CD4-positive, alpha-beta memory T cell (primary cell): ENCODE measurements around the gene EEFSEC. TPM values are rescaled to one million over a fixed set of nuclear protein-coding genes. Genes with fewer than 3 reads are reported as not detected.

ENCODE experiments used
- CTCF ChIA-PET: fragments of 350-600 bp; sonication (Branson Sonifier 250); formaldehyde crosslinking; loops from one replicate; lab custom pipeline; 2021; ENCODE audit warnings: inconsistent platforms; ENCODE audit not compliant: partially characterized antibody; lab: Charles Lee
- POLR2A ChIA-PET: fragments of 350-600 bp; sonication (Branson Sonifier 250); formaldehyde crosslinking; loops from one replicate; lab custom pipeline; 2021; ENCODE audit not compliant: partially characterized antibody; lab: Charles Lee
- DNase-seq, 5 donors: peaks; one replicate each; pipeline versions ENCODE4 v3.0.0 to v3.0.0-alpha.2; 2020 to 2022; ENCODE audit warnings: mixed read lengths in 1 of 5
- H3K27ac ChIP-seq: one replicate; pipeline ENCODE4 v1.7.0; 2013; ENCODE audit warnings: low read depth, low read length
- H3K27me3 ChIP-seq: 2 replicates; pipeline ENCODE4 v1.7.0; 2013; ENCODE audit warnings: mild to moderate bottlenecking, low read length, moderate library complexity; ENCODE audit not compliant: insufficient read depth
- H3K36me3 ChIP-seq: 2 replicates; pipeline ENCODE4 v1.7.0; 2013; ENCODE audit warnings: mild to moderate bottlenecking, low read length, moderate library complexity; ENCODE audit not compliant: insufficient read depth
- H3K4me1 ChIP-seq: 2 replicates; pipeline ENCODE4 v1.7.0; 2013; ENCODE audit warnings: mild to moderate bottlenecking, low read length, moderate library complexity; ENCODE audit not compliant: insufficient read depth
- H3K4me3 ChIP-seq, 2 donors: one replicate each; pipeline ENCODE4 v1.7.0; 2013; ENCODE audit warnings: low read length in 2 of 2, mild to moderate bottlenecking in 1 of 2
- H3K9me3 ChIP-seq, 2 donors: one replicate each; pipeline ENCODE4 v1.7.0; 2013; ENCODE audit warnings: low read length in 2 of 2, control low read depth in 1 of 2; ENCODE audit not compliant: control insufficient read depth in 1 of 2
- H3K27ac Mint-ChIP-seq, 7 donors: one replicate each; pipeline ENCODE4 v1.8.0; 2020 to 2021; ENCODE audit warnings: mixed read lengths in 7 of 7, mild to moderate bottlenecking in 6 of 7, inconsistent platforms in 3 of 7, moderate library complexity in 3 of 7
- H3K27me3 Mint-ChIP-seq, 2 donors: one replicate each; pipeline ENCODE4 v1.8.0; 2020 to 2021; ENCODE audit warnings: mixed read lengths in 2 of 2
- H3K36me3 Mint-ChIP-seq, 2 donors: one replicate each; pipeline ENCODE4 v1.8.0; 2020 to 2021; ENCODE audit warnings: mixed read lengths in 2 of 2, inconsistent platforms in 1 of 2, mild to moderate bottlenecking in 1 of 2
- H3K4me1 Mint-ChIP-seq, 4 donors: one replicate each; pipeline ENCODE4 v1.8.0; 2020 to 2021; ENCODE audit warnings: mixed read lengths in 4 of 4, mild to moderate bottlenecking in 1 of 4
- H3K4me3 Mint-ChIP-seq, 8 donors: one replicate each; pipeline ENCODE4 v1.8.0; 2020 to 2021; ENCODE audit warnings: mixed read lengths in 8 of 8, mild to moderate bottlenecking in 7 of 8, moderate library complexity in 6 of 8, inconsistent platforms in 3 of 8
- H3K9me3 Mint-ChIP-seq, 8 donors: one replicate each; pipeline ENCODE4 v1.8.0; 2020 to 2021; ENCODE audit warnings: mixed read lengths in 8 of 8, mild to moderate bottlenecking in 5 of 8, inconsistent platforms in 3 of 8, moderate library complexity in 1 of 8
- intact Hi-C: fragments of 100-400 bp; cut with micrococcal nuclease; formaldehyde crosslinking; loops from one replicate; pipeline ENCODE4 v1.15.1; 2023
- polyA plus RNA-seq, 2 donors: library from polyadenylated mRNA; unstranded; fragments of 300-500 nt; fragmentation: Illumina TruSeq; gene quantifications; one replicate each; pipeline ENCODE4 v1.2.3, GENCODE V29; 2021
- total RNA-seq, 2 experiments: library from RNA; stranded (reverse); gene quantifications; one replicate each; pipeline ENCODE4 v1.2.3, GENCODE V29; 2021

Gene EEFSEC
- total and polyA plus RNA-seq, 4 experiments from 2014 or later: 14.0 to 24.9 (median 17.1) TPM

- peak overlapping the region; percentile 47 to 94 (median 91) for H3K27ac Mint-ChIP-seq
- H3K36me3 Mint-ChIP-seq: peaks cover 5 to 10% of the 10 kb centered on the region in 2 donors
- peaks cover 3 to 6% of the 10 kb centered on the region in 2 donors for H3K27me3 Mint-ChIP-seq
- intact Hi-C loops: no loop called here
- Histone ChIP-seq H3K4me3 (no peak overlapping the region), H3K4me1 (peaks cover 20% of the 10 kb centered on the region), H3K27ac (no peak overlapping the region), H3K27me3 (no peaks in the 10 kb centered on the region), H3K9me3 (no peaks in the 10 kb centered on the region), H3K36me3 (no peaks in the 10 kb centered on the region)
- DNase-seq: peak in 4 of 5 donors; percentile 36 to 50 (median 47)
- peak overlapping the region in 7 of 8 donors; percentile 22 to 82 (median 63) for H3K4me3 Mint-ChIP-seq
- POLR2A ChIA-PET: interaction anchor here (1.0 kb wide), 1 partner anchor 147 kb away, joined by 3 read pairs; no protein-coding TSS in a partner anchor
- peaks cover 14 to 45% (median 19%) of the 10 kb centered on the region in 4 donors for H3K4me1 Mint-ChIP-seq
- H3K9me3 Mint-ChIP-seq: peaks cover 4 to 19% (median 15%) of the 10 kb centered on the region in 8 donors
- CTCF ChIA-PET: interaction anchor here (1.2 kb wide), 1 partner anchor 27 kb away, joined by 4 read pairs; no protein-coding TSS in a partner anchor
Measured at GRCh38 chr3:128448491-128448890, 295.2 kb downstream of the EEFSEC start.

GRCh38 chr3:128449111-128449638 is 295.9 kb downstream of the EEFSEC start:
- no peaks in the 10 kb centered on the region for H3K9me3 ChIP-seq
- Mint-ChIP-seq H3K9me3 (peaks cover 4 to 19% (median 15%) of the 10 kb centered on the region in 8 donors), H3K27ac (peak overlapping the region in 4 of 7 donors; percentile 88 to 93 (median 91)), H3K4me1 (peaks cover 13 to 45% (median 18%) of the 10 kb centered on the region in 4 donors), H3K36me3 (peaks cover 5 to 10% of the 10 kb centered on the region in 2 donors), H3K27me3 (peaks cover 1 to 8% of the 10 kb centered on the region in 2 donors), H3K4me3 (no peak overlapping the region)
- H3K27me3 ChIP-seq: no peaks in the 10 kb centered on the region
- peaks cover 20% of the 10 kb centered on the region for H3K4me1 ChIP-seq
- no peak overlapping the region for H3K4me3 ChIP-seq
- no peak for DNase-seq
- ChIA-PET CTCF (interaction anchor here (0.7 to 1.2 kb wide), 2 partner anchors 22 to 27 kb away, joined by 3 to 4 read pairs; no protein-coding TSS in a partner anchor), POLR2A (no interaction called here)
- H3K27ac ChIP-seq: no peak overlapping the region
- intact Hi-C loops: no loop called here
- H3K36me3 ChIP-seq: no peaks in the 10 kb centered on the region

- H3K27ac Mint-ChIP-seq: no peak overlapping the region
- intact Hi-C loops: no loop called here
- CTCF ChIA-PET: no interaction called here
- POLR2A ChIA-PET: no interaction called here
- H3K4me3 Mint-ChIP-seq: no peak overlapping the region
- Histone ChIP-seq H3K27ac (no peak overlapping the region), H3K9me3 (no peaks in the 10 kb centered on the region), H3K4me1 (peaks cover 20% of the 10 kb centered on the region), H3K36me3 (no peaks in the 10 kb centered on the region), H3K27me3 (no peaks in the 10 kb centered on the region), H3K4me3 (no peak overlapping the region)
- peaks cover 5 to 10% of the 10 kb centered on the region in 2 donors for H3K36me3 Mint-ChIP-seq
- peaks cover 11 to 42% (median 17%) of the 10 kb centered on the region in 4 donors for H3K4me1 Mint-ChIP-seq
- peaks cover 7 to 27% of the 10 kb centered on the region in 2 donors for H3K27me3 Mint-ChIP-seq
- H3K9me3 Mint-ChIP-seq: peaks cover 0 to 14% (median 8%) of the 10 kb centered on the region in 8 donors
- DNase-seq: no peak
Measured at GRCh38 chr3:128452120-128452519, 298.8 kb downstream of the EEFSEC start.

GRCh38 chr3:128452678-128453275 is 299.5 kb downstream of the EEFSEC start:
- POLR2A ChIA-PET: no interaction called here
- H3K4me3 Mint-ChIP-seq: no peak overlapping the region

GRCh38 chr3:128453501-128454309 is 300.4 kb downstream of the EEFSEC start:
- H3K27ac ChIP-seq: no peak overlapping the region
- peaks cover 5% of the 10 kb centered on the region for H3K4me1 ChIP-seq
- no peaks in the 10 kb centered on the region for H3K9me3 ChIP-seq
- DNase-seq: no peak
- no peak overlapping the region for H3K4me3 ChIP-seq
- peaks cover 0 to 5% (median 1%) of the 10 kb centered on the region in 8 donors for H3K9me3 Mint-ChIP-seq
- H3K4me3 Mint-ChIP-seq: no peak overlapping the region
- H3K27me3 Mint-ChIP-seq: peaks cover 7 to 27% of the 10 kb centered on the region in 2 donors
- ChIA-PET CTCF (no interaction called here), POLR2A (no interaction called here)
- H3K36me3 Mint-ChIP-seq: peaks cover 1 to 5% of the 10 kb centered on the region in 2 donors
- H3K27ac Mint-ChIP-seq: no peak overlapping the region
- intact Hi-C loops: no loop called here
- no peaks in the 10 kb centered on the region for H3K36me3 ChIP-seq
- peaks cover 3 to 27% (median 7%) of the 10 kb centered on the region in 4 donors for H3K4me1 Mint-ChIP-seq
- H3K27me3 ChIP-seq: no peaks in the 10 kb centered on the region

More at GRCh38 chr3:128452678-128453275, 299.5 kb downstream of the EEFSEC start:
- Mint-ChIP-seq H3K4me1 (peaks cover 8 to 36% (median 13%) of the 10 kb centered on the region in 4 donors), H3K27me3 (peaks cover 7 to 27% of the 10 kb centered on the region in 2 donors), H3K27ac (no peak overlapping the region), H3K36me3 (peaks cover 5 to 10% of the 10 kb centered on the region in 2 donors), H3K9me3 (peaks cover 0 to 10% (median 7%) of the 10 kb centered on the region in 8 donors)
- intact Hi-C loops: no loop called here
- no peak for DNase-seq
- CTCF ChIA-PET: no interaction called here
- Histone ChIP-seq H3K27me3 (no peaks in the 10 kb centered on the region), H3K4me3 (no peak overlapping the region), H3K9me3 (no peaks in the 10 kb centered on the region), H3K36me3 (no peaks in the 10 kb centered on the region), H3K4me1 (peaks cover 13% of the 10 kb centered on the region), H3K27ac (no peak overlapping the region)

GRCh38 chr3:128454310-128454618 is 301.0 kb downstream of the EEFSEC start:
- H3K4me3 ChIP-seq: no peak overlapping the region
- no peak overlapping the region for H3K27ac Mint-ChIP-seq
- POLR2A ChIA-PET: no interaction called here

GRCh38 chr3:128455116-128455515 is 301.8 kb downstream of the EEFSEC start:
- H3K36me3 Mint-ChIP-seq: peaks cover 0 to 4% of the 10 kb centered on the region in 2 donors
- Histone ChIP-seq H3K9me3 (no peaks in the 10 kb centered on the region), H3K36me3 (no peaks in the 10 kb centered on the region), H3K27me3 (no peaks in the 10 kb centered on the region), H3K4me3 (no peak overlapping the region), H3K4me1 (no peaks in the 10 kb centered on the region), H3K27ac (no peak overlapping the region)
- H3K27me3 Mint-ChIP-seq: peaks cover 10 to 29% of the 10 kb centered on the region in 2 donors
- intact Hi-C loops: no loop called here
- ChIA-PET CTCF (no interaction called here), POLR2A (no interaction called here)
- DNase-seq: no peak
- peaks cover 0 to 2% (median 0%) of the 10 kb centered on the region in 8 donors for H3K9me3 Mint-ChIP-seq
- peak overlapping the region in 1 of 7 donors; percentile 55 for H3K27ac Mint-ChIP-seq
- H3K4me1 Mint-ChIP-seq: peaks cover 0 to 17% (median 1%) of the 10 kb centered on the region in 4 donors
- H3K4me3 Mint-ChIP-seq: no peak overlapping the region

More at GRCh38 chr3:128454310-128454618, 301.0 kb downstream of the EEFSEC start:
- CTCF ChIA-PET: no interaction called here
- H3K27me3 Mint-ChIP-seq: peaks cover 7 to 27% of the 10 kb centered on the region in 2 donors
- Histone ChIP-seq H3K4me1 (no peaks in the 10 kb centered on the region), H3K9me3 (no peaks in the 10 kb centered on the region), H3K27ac (no peak overlapping the region), H3K36me3 (no peaks in the 10 kb centered on the region), H3K27me3 (no peaks in the 10 kb centered on the region)
- peaks cover 0 to 24% (median 4%) of the 10 kb centered on the region in 4 donors for H3K4me1 Mint-ChIP-seq
- intact Hi-C loops: no loop called here
- H3K4me3 Mint-ChIP-seq: no peak overlapping the region
- H3K9me3 Mint-ChIP-seq: peaks cover 0 to 2% (median 0%) of the 10 kb centered on the region in 8 donors
- no peak for DNase-seq
- H3K36me3 Mint-ChIP-seq: peaks cover 0 to 4% of the 10 kb centered on the region in 2 donors
